ENCODE results near the gene NLK.

The NLK gene

DNA sequence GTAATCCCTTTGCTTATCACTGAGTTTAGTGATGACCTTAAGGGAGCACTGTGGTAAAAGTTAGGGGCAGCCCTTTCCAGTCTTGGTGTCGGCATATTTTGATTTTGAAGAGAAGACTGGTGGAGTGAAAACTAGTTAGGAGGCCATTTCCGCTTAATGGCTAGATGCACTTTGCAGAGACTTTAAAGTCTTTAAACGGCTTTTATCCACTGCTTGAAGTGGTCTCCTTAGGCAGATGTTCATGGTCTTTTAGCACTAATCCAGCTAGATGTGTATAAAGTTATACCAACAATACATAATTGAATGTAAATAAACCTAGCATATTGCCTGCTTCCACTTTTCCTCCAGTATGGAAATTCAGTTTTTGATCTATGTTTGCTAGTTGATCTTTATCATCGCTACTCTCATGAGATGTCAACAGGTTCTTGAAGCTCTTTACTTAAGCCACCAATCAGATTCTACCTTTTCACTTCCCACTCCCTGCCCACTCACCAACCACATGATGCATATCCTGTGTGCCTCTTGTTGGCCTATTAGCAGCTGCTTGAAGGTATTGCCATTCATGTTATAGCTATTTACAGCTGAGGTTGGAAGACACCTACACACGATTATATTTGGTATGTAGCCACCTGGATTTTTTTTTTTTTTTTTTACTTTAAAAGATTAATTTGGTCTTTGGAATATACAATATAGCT is 132.0 kb downstream of the NLK start:
- TF ChIP-seq, protein P1, sequence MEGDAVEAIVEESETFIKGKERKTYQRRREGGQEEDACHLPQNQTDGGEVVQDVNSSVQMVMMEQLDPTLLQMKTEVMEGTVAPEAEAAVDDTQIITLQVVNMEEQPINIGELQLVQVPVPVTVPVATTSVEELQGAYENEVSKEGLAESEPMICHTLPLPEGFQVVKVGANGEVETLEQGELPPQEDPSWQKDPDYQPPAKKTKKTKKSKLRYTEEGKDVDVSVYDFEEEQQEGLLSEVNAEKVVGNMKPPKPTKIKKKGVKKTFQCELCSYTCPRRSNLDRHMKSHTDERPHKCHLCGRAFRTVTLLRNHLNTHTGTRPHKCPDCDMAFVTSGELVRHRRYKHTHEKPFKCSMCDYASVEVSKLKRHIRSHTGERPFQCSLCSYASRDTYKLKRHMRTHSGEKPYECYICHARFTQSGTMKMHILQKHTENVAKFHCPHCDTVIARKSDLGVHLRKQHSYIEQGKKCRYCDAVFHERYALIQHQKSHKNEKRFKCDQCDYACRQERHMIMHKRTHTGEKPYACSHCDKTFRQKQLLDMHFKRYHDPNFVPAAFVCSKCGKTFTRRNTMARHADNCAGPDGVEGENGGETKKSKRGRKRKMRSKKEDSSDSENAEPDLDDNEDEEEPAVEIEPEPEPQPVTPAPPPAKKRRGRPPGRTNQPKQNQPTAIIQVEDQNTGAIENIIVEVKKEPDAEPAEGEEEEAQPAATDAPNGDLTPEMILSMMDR (IDR thresholded peaks at IDR 0.05; ENCODE audit: insufficient read depth, low read length, poor library complexity, severe bottlenecking), result no peak
- TF ChIP-seq EZH2phosphoT487 (conservative IDR thresholded peaks at IDR 0.05; ENCODE audit: low read length), result no peak
- Histone ChIP-seq H3K9me3 (ENCODE audit: insufficient read depth, low read length) (no peaks in the 10 kb centered on the region), H3K9me2 (replicated peaks; ENCODE audit: insufficient read depth, low read length) (no peaks in the 10 kb centered on the region), H3K79me2 (ENCODE audit: insufficient read depth, low read length) (no peaks in the 10 kb centered on the region), H3K4me3 (ENCODE audit: insufficient read depth, low read length, poor library complexity, severe bottlenecking) (no peak overlapping the region), H3K36me3 (ENCODE audit: low read length) (peaks cover 8% of the 10 kb centered on the region; the same call in 1 of the 2 replicates), H3F3A (ENCODE audit: insufficient read depth) (no peaks in the 10 kb centered on the region), H2AFZ (ENCODE audit: low read depth, low read length, severe bottlenecking) (no peak overlapping the region), H4K20me1 (ENCODE audit: low read depth, low read length) (no peaks in the 10 kb centered on the region), H3K27ac (ENCODE audit: low read depth, low read length) (no peak overlapping the region), H3K9ac (ENCODE audit: low read length) (no peak overlapping the region), H3K4me2 (ENCODE audit: low read depth, low read length, poor library complexity, severe bottlenecking) (no peak overlapping the region), H3K27me3 (ENCODE audit: low read length) (no peaks in the 10 kb centered on the region)

DNA sequence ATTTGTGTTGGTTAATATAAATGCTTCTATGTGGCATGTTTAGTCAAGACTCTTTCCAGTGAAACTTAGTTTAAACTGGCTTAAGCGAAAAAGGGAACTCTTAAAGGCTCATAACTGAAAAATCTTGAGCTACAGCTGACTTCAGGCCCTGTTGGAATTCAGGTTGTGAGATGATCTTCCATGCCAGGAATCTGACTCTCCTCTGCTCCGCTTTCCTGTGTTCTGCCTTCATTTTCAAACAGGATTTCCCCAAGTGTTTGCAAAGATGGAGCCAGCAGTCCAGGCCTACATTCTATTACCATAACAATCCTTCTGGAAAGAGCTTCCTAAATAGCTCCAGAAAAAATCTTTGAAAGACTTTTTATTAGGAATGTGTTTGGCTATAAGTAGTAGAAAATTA is 134.9 kb downstream of the NLK start:
- no peaks in the 10 kb centered on the region for H3K9me2 ChIP-seq (replicated peaks; ENCODE audit: insufficient read depth, low read length)
- no peaks in the 10 kb centered on the region for H3K27me3 ChIP-seq (ENCODE audit: low read length)
- TF ChIP-seq, protein P1 (IDR thresholded peaks at IDR 0.05; ENCODE audit: insufficient read depth, low read length, poor library complexity, severe bottlenecking), result no peak
- TF ChIP-seq EZH2phosphoT487 (conservative IDR thresholded peaks at IDR 0.05; ENCODE audit: low read length), result no peak
- H3F3A ChIP-seq (ENCODE audit: insufficient read depth), result no peaks in the 10 kb centered on the region
- H3K27ac ChIP-seq (ENCODE audit: low read depth, low read length), result no peak overlapping the region
- H3K9me3 ChIP-seq (ENCODE audit: insufficient read depth, low read length), result no peaks in the 10 kb centered on the region
- no peaks in the 10 kb centered on the region for H4K20me1 ChIP-seq (ENCODE audit: low read depth, low read length)
- H3K9ac ChIP-seq (ENCODE audit: low read length), result no peak overlapping the region
- no peaks in the 10 kb centered on the region for H3K79me2 ChIP-seq (ENCODE audit: insufficient read depth, low read length)
- no peak overlapping the region for H3K4me2 ChIP-seq (ENCODE audit: low read depth, low read length, poor library complexity, severe bottlenecking)
- peaks cover 6% of the 10 kb centered on the region; the same call in 1 of the 2 replicates for H3K36me3 ChIP-seq (ENCODE audit: low read length)
- no peak overlapping the region for H2AFZ ChIP-seq (ENCODE audit: low read depth, low read length, severe bottlenecking)
- no peak overlapping the region for H3K4me3 ChIP-seq (ENCODE audit: insufficient read depth, low read length, poor library complexity, severe bottlenecking)

DNA sequence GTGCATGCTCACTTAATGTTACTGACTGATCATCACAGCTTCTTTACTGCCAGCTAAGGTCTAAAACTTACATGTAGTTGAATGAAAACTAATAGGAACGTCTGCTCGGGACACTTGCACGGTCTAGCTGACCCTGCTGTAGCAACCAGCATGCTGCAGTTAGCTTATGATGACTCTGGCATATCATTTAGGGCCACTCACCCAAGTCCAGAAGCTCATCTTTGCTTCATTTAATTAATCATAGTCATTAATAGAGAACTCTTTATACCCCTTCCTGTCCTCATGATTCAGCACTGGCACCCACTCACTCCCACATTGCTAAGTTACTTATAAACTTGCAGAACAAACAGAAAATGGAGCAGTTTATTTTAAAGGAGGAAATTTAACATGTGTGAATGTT is 136.3 kb downstream of the NLK start:
- Histone ChIP-seq H4K20me1 (ENCODE audit: low read depth, low read length) (no peaks in the 10 kb centered on the region), H3K36me3 (ENCODE audit: low read length) (0 out of 2 replicates have a peak, but pooled peaks cover 3% of the 10 kb centered on the region), H3K9me3 (ENCODE audit: insufficient read depth, low read length) (no peaks in the 10 kb centered on the region), H3K4me3 (ENCODE audit: insufficient read depth, low read length, poor library complexity, severe bottlenecking) (no peak overlapping the region), H3F3A (ENCODE audit: insufficient read depth) (no peaks in the 10 kb centered on the region), H3K4me2 (ENCODE audit: low read depth, low read length, poor library complexity, severe bottlenecking) (no peak overlapping the region), H3K27ac (ENCODE audit: low read depth, low read length) (no peak overlapping the region), H3K9ac (ENCODE audit: low read length) (no peak overlapping the region), H2AFZ (ENCODE audit: low read depth, low read length, severe bottlenecking) (no peak overlapping the region), H3K9me2 (replicated peaks; ENCODE audit: insufficient read depth, low read length) (no peaks in the 10 kb centered on the region), H3K27me3 (ENCODE audit: low read length) (no peaks in the 10 kb centered on the region), H3K79me2 (ENCODE audit: insufficient read depth, low read length) (no peaks in the 10 kb centered on the region)
- TF ChIP-seq EZH2phosphoT487 (conservative IDR thresholded peaks at IDR 0.05; ENCODE audit: low read length), result no peak
- TF ChIP-seq, protein P1 (IDR thresholded peaks at IDR 0.05; ENCODE audit: insufficient read depth, low read length, poor library complexity, severe bottlenecking), result no peak

Data from SU-DHL-6 (cell line).